GM19193 (cell line): ENCODE results near the gene CTBP2.

Experiments used
- POLR2A ChIP-seq: IDR thresholded peaks from 4 replicates; pipeline ENCODE4 v1.6.1; 2011; ENCODE audit not compliant: insufficient read depth, insufficient read length; ENCODE audit errors: extremely low read depth

Gene CTBP2

GRCh38 chr10:125163803-125164202 lies 3.4 kb upstream of the CTBP2 start:
- TF ChIP-seq POLR2A: no peak

- no peak for TF ChIP-seq POLR2A
Measured at GRCh38 chr10:125162120-125162931, 2.0 kb upstream of the CTBP2 start.

GRCh38 chr10:125161707-125162119 lies 1.4 kb upstream of the CTBP2 start:
- no peak for TF ChIP-seq POLR2A

- TF ChIP-seq POLR2A: no peak
Measured at GRCh38 chr10:125160856-125161706, 718 bp upstream of the CTBP2 start.

- TF ChIP-seq POLR2A: no peak
Measured at GRCh38 chr10:125159486-125159931, 854 bp downstream of the CTBP2 start.

- no peak for TF ChIP-seq POLR2A
Measured at GRCh38 chr10:125158601-125159485, 1.5 kb downstream of the CTBP2 start.

- no peak for TF ChIP-seq POLR2A
Measured at GRCh38 chr10:125158275-125158600, 2.1 kb downstream of the CTBP2 start.

- no peak for TF ChIP-seq POLR2A
Measured at GRCh38 chr10:125157505-125157904, 2.9 kb downstream of the CTBP2 start.

GRCh38 chr10:125156739-125157480 lies 3.5 kb downstream of the CTBP2 start:
- TF ChIP-seq POLR2A: no peak

GRCh38 chr10:125156196-125156595 lies 4.2 kb downstream of the CTBP2 start:
- no peak for TF ChIP-seq POLR2A

- TF ChIP-seq POLR2A: no peak
Measured at GRCh38 chr10:125155101-125155500, 5.3 kb downstream of the CTBP2 start.

GRCh38 chr10:125154529-125154928 lies 5.8 kb downstream of the CTBP2 start:
- no peak for TF ChIP-seq POLR2A

GRCh38 chr10:125153703-125154490 lies 6.5 kb downstream of the CTBP2 start:
- no peak for TF ChIP-seq POLR2A
